NCI-H2227 treated with DMSO at 0.1 percent for 48 hours (cell line): ENCODE measurements around the gene DDAH2.
"Not testable (repeated sequence)": the region's sequence is repeated elsewhere in the genome, so short reads cannot be mapped to it uniquely, and the experiment has no call there.

Source experiments
- DNase-seq: peaks from one replicate; lab custom pipeline; 2025; lab: John Stamatoyannopoulos, UW

Gene DDAH2

DNA sequence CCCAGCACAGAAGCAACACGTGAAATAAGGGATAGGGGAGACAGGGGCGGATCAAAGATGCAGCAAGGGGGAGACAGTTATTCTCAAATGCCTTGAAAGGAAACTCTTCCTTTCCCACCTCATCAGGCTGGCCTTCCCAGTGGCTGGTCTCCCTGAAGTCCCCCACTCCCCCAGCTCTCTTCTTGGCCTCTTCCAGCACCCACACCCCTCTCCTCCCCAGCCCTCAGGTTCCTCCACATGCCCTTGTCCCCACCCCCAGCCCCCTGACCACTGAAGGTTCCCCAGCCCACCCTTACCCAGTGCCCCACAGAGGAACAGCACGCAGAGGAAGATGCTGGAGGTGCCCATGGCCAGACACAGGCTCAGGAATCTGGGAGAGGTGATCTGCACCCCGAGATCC, 15.6 kb downstream of the DDAH2 start:
- DNase-seq: no peak

DNA sequence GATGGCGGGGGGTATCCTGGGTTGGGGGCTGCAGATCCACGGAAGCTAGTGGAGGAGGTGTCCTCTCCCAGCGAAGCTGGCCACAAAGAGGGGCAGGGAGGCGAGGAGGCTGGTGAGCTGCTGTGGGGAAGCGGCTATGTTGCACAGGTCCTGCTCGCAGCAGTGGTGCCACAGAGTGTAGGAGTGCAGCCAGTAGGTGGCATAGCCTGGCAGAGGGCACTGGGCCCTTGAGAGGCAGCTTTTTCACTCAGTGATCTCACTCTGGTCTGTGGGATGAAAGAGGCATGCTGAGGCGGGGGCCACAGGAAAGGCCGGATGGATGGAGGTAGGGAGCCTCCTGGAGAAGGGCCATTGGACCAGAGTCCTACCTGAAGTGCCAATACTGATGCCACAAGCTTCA, 16.8 kb downstream of the DDAH2 start:
- DNase-seq: no peak

DNA sequence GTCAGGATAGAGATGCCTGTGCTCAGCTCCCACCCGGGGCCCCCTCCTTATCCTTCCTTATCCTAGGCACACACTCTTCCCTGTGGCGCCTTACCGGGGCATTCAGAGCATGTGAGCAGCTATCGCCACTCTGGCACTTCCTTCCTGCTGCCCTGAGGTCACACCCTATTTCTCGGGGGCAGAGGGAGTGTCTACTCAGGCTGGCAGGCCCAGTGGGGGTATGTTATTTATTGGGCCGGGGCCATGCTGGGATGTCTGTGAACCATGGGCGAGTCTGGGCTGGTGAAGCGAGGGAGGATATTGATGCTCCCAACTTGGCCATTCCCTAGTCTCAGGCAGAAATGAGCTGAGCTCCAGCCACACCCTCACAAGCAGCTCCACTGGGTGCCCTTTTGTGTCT, 17.9 kb downstream of the DDAH2 start:
- DNase-seq: no peak

DNA sequence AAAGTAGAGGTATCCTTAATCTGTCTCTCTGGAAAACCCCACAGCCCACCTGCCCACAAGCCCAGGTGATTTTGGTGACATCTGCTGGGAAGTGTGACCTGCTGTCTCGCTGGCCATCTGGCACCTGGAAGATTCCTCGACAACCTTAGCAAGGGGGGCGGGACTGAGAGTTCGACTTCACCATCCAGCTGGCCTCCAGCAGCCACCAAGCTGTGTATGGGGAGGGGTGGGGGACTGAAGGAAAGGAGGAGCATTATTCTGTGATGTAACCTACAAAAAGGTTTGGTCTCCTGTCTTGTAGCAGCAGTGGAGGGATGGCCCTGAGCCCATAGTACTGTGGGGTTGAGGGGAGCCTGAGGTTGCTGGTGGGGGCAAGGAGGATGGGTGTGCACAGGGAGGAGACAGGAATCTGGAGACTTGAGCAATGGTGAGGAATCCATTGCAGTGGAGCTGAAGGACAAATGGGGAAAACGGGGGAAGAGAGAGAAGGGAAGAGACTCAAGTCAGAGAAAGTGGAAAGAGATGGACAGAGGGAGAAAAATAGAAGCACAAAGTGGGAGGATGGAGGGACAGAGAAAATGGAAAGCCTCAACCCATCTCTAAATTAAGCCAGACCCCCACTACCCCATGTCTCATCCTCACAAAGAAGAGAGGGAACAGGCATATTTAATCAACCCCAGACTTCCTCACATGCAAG, 18.4 kb downstream of the DDAH2 start:
- no peak for DNase-seq

DNA sequence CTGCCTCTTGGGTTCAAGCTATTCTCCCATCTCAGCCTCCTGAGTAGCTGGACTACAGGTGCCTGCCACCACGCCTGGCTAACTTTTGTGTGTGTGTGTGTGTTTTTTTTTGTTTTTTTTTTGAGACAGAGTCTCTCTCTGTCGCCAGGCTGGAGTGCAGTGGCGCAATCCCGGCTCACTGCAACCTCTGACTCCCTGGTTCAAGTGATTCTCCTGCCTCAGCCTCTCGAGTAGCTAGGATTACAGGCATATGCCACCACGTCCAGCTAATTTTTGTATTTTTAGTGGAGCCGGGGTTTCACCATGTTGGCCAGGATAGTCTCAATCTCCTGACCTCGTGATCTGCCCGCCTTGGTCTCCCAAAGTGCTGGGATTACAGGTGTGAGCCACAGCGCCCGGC, 19.9 kb downstream of the DDAH2 start:
- DNase-seq: not testable (repeated sequence)

DNA sequence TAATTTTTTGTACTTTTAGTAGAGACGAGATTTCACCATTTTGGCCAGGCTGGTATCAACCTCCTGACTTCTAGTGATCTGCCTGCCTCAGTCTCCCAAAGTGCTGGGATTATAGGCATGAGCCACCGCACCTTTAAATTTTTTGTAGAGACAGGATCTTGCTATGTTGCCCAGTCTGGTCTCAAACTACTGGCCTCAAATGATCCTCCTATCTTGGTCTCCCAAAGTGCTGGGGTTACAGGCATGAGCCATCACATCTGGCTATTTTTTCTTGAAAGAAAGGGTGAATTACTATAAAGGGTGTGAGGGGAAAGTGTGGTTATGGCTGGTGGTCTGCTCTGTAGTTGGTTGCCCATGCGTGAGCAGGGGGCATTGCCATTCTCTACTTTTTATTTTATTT, 20.9 kb downstream of the DDAH2 start:
- DNase-seq: no peak

DNA sequence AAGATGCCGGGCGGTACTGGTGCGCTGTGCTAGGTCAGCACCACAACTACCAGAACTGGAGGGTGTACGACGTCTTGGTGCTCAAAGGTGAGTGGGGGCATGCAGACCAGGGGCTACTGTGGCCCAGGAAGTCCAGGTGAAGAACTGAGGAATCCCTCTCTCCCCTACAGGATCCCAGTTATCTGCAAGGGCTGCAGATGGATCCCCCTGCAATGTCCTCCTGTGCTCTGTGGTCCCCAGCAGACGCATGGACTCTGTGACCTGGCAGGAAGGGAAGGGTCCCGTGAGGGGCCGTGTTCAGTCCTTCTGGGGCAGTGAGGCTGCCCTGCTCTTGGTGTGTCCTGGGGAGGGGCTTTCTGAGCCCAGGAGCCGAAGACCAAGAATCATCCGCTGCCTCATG, 21.4 kb downstream of the DDAH2 start:
- DNase-seq: no peak

DNA sequence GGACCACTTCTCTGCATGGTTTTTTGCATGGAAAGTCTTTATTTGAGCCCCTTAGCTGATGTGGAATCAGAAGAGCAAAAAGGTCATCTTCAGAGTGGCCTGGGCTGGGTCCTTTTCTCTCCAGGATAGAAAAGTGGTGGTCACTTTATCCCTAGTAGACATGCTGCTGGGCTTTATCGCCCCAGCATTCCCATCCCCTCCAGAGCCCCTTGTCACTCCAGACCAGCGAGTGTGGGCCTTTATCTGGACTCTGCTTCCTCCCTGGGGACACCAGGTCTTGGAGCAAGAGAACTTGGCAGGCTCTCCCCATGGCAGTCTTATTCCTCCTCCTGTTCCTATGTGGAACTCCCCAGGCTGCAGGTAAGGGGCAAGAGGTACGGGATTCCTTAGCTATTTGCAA, 22.5 kb downstream of the DDAH2 start, which contains the start of gene LY6G6F:
Gene LY6G6F (plus strand): TSS at position 268 of the 400 bp plus-strand sequence. CDS start 41 bp downstream, at position 309.
- no peak for DNase-seq

DNA sequence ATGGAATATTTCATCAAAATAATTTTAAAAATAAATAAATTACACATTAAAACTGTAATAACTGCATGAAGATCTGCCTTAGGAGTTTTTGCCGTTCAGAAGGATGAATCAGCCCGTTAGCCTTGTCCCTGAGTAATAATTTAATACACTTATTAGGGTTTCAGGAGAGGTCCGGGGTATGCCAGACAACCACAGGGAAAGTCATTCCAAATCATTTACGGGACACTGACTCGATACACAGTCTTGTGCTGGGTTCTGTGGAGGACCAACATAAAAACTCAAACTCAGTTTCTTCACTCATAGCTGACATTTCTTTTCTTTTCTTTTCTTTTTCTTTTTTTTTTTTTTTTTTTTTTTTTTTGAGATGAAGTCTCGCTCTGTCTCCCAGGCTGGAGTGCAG, 23.2 kb downstream of the DDAH2 start:
- DNase-seq: no peak

DNA sequence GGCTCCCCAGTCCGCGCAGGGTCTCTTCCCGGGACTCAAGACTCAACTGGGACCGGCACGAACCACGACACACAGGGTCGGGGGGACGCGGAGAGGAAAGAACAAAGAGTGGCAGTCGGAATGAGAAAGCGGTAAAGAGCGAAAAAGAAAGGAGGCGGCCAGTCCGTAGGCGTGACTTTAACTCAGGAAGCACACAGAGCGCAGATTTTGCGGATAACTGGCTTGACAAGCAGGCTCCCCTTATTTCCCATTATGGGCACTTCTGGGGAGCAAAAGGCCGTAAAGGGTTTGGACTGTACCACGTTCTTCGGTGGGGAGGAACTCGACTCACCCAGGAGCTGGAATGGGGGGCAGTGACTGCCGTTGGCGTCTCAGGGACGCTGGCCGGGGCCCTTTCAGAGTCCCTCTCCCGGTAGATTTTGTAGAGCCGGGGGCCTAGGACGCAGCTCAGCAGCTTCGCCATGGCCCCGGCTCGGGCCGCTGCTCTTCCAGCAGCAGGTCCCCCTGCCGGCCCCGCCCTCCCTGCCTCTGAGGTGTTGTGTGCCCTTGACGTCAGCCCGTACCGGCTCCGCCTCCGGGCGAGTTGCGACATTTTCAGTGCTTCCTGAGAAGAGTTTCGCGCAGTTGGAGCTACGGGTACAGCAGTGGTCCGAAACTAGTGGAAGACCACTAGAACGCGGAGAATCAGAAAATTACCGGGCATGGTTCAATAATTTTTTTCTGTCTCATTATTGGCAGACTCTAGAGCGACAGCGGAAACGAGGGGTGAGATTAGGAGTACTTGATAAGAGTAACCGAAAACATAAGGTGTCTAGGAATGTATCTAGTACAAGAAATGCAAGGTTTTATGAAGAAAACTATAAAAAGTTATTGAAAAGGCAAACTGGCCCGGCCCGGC, 26.0 kb downstream of the DDAH2 start, which contains the start of gene ABHD16A:
Gene ABHD16A (minus strand): TSS at position 506 of the 898 bp plus-strand sequence. CDS start 43 bp downstream, at position 463.
- DNase-seq: peak; percentile 93

DNA sequence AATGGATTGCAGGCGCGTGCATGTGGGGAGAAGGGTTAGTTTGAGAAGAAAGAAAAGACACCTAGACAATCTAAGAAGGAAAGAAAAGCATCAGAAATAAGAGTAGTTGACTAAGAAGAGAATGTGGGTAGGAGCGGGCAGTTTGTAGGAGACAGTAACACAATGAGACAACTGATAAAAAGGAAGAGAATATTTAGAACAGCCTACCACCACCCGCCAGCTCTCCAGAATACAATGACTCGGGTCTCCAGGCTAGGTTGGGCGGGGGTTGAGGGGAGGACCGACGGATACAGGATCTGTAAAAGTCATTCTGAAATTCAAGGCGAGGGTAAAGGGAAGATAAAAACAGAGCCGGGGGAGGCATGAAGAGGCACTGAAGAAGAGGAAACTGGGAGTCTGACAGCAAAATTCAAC, 26.7 kb downstream of the DDAH2 start:
- DNase-seq: no peak

DNA sequence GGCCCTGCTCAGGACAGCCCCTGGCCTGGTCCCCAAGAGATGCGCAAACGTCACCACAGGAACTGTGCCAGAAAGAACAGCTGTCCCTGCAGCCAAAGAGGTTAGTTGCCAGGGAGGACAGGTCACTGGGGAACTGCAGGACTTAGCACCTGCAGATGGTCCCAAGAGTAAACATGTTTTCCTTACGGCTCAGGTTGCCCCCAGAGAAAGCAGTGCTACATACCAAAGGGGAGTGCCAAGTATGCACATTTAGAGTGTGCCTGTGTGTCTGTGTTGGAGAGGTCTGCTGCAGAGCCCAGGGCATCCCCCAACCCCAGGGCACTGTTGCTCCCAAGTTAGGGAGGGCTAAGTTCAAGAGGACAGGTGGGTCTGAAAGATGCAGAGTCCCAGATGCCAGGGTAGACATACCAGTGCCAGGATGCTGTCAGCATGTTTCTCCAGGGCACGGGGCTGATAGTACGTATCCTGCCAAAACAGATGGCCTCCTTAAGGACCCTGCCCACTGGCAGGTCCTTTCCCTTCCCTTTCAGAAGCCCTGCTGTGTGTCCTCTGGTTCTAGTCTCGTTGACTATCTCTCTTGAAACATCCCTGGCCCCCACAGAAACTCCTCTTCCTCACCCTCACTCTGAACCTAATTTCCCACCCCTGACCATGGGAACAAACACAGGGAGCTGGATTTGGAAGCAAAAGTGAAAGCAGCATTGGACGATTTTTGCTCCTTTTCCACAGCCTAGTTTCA, 27.3 kb downstream of the DDAH2 start:
- DNase-seq: no peak

DNA sequence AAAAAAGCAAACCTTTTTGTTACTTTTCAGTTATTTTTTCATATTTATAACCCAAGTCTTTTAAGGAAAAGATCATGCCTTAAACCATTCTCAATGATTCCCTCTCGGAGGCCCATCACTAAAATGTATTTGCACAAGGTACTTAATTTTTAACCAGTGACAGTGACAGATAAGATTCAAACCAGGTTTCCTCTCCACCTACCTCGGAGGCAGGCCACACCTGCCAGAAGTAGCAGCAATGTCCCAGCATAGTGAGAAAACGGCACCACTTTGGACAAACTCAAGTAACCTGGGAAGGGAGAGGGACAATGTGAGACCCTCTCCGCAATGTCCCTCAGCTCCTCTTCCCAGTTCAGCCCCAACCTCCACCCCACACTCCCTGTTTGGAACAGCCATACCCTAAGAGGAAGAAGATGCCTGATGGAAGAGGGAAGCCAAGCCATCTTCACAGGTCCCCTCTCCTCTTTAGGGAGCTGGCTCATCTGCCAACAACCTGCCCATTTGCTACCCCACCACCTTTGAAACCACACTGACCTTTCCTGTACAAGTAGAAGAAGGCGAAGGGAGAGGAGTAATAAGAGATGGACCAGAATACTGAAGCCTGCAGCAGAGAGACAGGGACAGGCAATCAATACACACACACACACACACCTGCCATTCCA, 28.2 kb downstream of the DDAH2 start:
- DNase-seq: no peak

DNA sequence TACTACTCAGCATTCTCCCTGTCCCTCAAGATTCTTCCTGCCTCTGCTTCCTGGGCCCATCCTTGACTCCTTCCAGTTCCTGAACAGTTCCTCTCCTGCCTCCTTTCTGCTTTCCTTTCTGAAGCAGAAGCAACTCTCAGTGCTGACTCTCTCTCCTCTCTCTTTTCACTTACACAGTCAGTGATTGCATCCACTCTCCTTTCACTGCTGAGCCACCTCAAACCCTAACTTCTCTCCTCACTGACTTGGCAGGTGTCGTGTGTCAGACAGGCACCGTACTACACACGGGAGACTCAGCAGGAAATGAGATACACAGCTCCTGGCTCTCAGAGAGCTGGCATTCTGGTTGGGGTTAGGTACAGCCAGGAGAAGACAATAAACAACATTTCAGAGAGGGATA, 31.5 kb downstream of the DDAH2 start:
- no peak for DNase-seq

DNA sequence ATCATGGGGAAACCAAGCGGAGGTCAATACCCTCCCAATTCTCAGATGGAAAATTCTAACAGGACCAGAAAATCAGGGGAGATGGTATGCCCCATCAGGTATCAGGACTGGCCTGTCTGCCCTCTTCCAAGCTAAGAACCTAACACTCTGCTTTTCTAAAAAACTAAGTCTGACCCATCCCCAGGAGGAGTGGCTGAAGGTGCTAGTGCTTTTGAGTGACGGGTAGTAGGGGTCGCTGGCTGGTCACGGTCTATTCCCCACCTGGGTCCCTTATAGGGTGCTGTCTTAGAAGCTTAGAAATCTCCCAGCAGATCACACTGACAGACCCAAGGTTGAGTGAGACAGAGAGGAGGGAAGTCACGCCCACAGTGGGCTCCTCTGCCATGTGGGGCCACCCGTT, 35.6 kb downstream of the DDAH2 start:
- no peak for DNase-seq

DNA sequence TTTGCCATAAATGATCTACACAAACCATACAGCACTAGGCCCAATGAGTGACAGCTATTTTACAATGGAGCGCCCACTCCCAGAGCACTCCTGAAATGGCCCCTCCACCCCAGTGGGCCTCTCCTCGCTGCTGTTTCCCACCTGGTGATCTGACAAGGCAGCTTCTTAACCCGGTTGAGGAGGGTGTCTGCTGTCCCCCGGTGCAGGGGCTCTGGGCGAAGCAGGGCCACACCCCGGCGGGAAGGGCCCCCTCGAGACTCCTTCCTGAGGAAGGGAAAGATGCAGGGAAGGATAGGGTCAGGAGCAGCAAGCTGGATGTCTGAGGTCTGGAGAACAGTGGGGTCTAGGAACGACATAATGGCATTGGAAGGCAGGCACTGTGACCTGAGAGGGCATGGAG, 36.2 kb downstream of the DDAH2 start:
- DNase-seq: no peak

DNA sequence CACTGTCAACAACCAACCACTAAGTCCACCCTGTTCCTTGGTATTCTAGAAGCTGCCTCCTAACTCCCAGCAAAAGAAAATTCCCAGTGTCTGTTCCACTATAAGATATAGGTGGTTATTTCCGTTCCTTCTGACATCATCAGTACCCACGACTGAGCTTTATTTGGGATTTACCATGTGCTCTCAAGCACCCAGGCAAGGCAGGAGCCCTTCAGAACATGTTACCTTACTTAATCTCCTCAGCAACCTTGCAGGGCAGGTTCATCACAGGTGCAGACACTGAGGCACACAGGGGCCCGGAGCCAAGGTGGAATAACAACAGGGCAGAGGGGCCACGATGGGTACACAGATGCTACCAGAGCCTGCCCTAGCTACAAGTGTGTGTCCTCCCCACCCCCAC, 36.7 kb downstream of the DDAH2 start:
- no peak for DNase-seq

DNA sequence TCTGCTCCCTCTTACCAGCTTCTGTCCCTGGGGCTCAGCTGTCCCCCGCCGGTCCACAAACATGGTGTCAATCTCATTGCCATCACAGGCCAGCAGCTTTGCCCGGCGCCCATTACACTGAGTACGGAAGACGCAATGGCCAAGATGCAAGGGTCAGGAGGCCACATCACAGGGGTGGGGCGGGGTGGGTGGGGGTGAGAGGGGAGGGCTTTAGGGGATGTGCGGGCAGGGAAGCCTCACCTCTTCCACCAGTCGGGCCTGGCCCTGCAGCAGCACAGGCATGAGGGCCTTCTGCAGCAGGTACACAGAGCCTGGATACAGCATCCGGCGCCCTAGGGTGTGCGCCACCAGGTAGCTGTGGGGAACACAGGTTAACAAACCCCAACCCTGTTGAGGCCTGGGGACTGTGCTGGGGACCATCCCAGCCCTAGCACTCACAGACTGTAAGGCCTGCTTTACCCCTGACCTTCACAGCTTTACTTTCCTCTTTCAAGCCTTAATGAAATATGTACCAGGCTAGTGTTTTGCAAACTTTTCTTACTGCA, 37.5 kb downstream of the DDAH2 start:
- no peak for DNase-seq

DNA sequence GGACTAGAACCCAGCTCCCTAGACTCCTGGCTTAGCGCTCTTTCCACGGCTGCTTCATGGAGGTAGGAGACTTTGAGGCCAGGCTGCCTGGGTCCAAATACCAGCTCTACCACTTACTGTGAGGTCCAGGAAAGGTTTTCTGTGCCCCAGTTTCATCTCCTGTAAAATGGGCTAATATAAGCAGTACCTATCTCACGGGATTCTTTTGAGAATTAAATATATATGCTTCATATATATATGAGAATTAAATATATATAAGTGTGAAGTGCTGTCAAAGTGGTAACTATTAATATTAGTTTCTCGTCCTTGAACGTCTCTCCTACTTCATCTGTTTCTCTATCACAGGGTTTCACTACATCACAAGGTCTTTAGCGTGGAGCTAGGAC, 38.0 kb downstream of the DDAH2 start:
- no peak for DNase-seq

DNA sequence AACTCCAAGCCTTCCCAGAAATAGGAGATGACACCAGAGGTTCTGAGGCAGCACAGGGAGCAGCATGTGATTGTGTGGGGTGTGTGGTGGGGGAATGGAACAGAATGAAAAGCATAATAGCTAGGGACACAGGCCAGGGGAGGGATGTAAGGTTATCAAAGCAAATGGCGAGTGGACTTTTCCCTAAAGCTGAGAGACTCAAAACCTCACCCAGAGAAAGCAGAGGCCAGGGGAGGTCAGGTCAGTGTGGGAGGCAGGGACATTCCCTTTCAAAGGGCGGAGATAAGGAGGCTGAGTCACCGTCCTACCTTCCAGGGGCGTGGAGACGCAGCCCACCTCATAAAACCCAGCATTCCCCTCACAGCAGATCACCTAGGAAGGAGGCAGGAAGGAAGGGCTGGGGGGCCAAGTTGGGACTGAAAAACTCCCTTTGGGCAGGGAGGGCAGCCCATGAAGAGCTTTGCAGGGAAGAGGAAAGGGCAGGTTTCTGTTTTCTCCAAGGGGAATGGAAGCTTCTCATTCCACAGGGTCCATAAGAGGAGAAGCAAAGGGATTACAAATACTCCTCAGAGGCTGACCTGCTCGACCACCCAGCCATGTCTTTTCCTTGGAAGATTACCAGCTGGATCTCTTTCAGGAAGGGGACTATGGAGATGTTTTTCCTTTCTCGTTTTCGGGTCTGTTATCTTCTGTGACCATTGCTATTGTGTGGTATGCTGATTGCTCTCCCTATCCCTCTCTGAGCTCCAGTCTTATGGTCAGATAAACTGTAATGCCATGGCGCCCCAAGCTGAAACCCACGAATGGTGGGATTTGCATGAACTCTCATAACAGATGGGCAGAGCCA, 38.6 kb downstream of the DDAH2 start:
- no peak for DNase-seq
